ENCODE results near the gene KLHL24.
"Not testable (repeated sequence)": the region's sequence is repeated elsewhere in the genome, so short reads cannot be mapped to it uniquely, and the experiment has no call there.

Gene KLHL24

GRCh38 chr3:183697610-183698317 lies 62.3 kb downstream of the KLHL24 start, which contains the start of gene YEATS2:
YEATS2 (plus strand) TSS chr3:183697797; CDS start chr3:183715163, 17,366 bp downstream.
- DNase-seq: peak; percentile 69

- peak; percentile 32 for DNase-seq
Observed at GRCh38 chr3:183698318-183698751, 62.9 kb downstream of the KLHL24 start.

- peak; percentile 24 for DNase-seq
Observed at GRCh38 chr3:183698756-183699155, 63.3 kb downstream of the KLHL24 start.

GRCh38 chr3:183699238-183699947 lies 64.0 kb downstream of the KLHL24 start:
- DNase-seq: no peak

- DNase-seq: peak; percentile 20
Observed at GRCh38 chr3:183701744-183702143, 66.3 kb downstream of the KLHL24 start.

GRCh38 chr3:183703892-183704291 lies 68.5 kb downstream of the KLHL24 start:
- DNase-seq: not testable (repeated sequence)

- no peak for DNase-seq
Observed at GRCh38 chr3:183710231-183710630, 74.8 kb downstream of the KLHL24 start.

GRCh38 chr3:183711516-183711915 lies 76.1 kb downstream of the KLHL24 start:
- DNase-seq: no peak

- no peak for DNase-seq
Observed at GRCh38 chr3:183714622-183715021, 79.2 kb downstream of the KLHL24 start.

GRCh38 chr3:183718012-183718411 lies 82.6 kb downstream of the KLHL24 start:
- DNase-seq: no peak

- DNase-seq: no peak
Observed at GRCh38 chr3:183725387-183725786, 90.0 kb downstream of the KLHL24 start.

- DNase-seq: no peak
Observed at GRCh38 chr3:183728204-183728603, 92.8 kb downstream of the KLHL24 start.

GRCh38 chr3:183730361-183730760 lies 94.9 kb downstream of the KLHL24 start:
- no peak for DNase-seq

GRCh38 chr3:183731611-183732010 lies 96.2 kb downstream of the KLHL24 start:
- DNase-seq: no peak

GRCh38 chr3:183733553-183733952 lies 98.1 kb downstream of the KLHL24 start:
- DNase-seq: no peak
